AML-193 (cell line): ENCODE results near the gene TOM1L2.
"Not testable (repeated sequence)": the region's sequence is repeated elsewhere in the genome, so short reads cannot be mapped to it uniquely, and the experiment has no call there.

Experiments used
- DNase-seq, 2 experiments: peaks; one replicate each; lab custom pipeline; 2025; lab: John Stamatoyannopoulos, UW

Gene TOM1L2

GRCh38 chr17:17943281-17943984 is 28.8 kb downstream of the TOM1L2 start:
- no peak for DNase-seq

GRCh38 chr17:17942846-17943245 is 29.4 kb downstream of the TOM1L2 start:
- DNase-seq, result no peak

GRCh38 chr17:17941015-17941414 is 31.2 kb downstream of the TOM1L2 start:
- no peak for DNase-seq

GRCh38 chr17:17940441-17940911 is 31.7 kb downstream of the TOM1L2 start:
- no peak for DNase-seq

GRCh38 chr17:17939941-17940340 is 32.3 kb downstream of the TOM1L2 start:
- not testable (repeated sequence) for DNase-seq

- no peak for DNase-seq
Measured at GRCh38 chr17:17938388-17939107, 33.7 kb downstream of the TOM1L2 start.

- no peak for DNase-seq
Measured at GRCh38 chr17:17937958-17938357, 34.2 kb downstream of the TOM1L2 start.

- DNase-seq, result no peak
Measured at GRCh38 chr17:17937201-17937853, 34.9 kb downstream of the TOM1L2 start.

- DNase-seq, result peak; percentile 20 to 36
Measured at GRCh38 chr17:17935321-17936271, 36.6 kb downstream of the TOM1L2 start.

GRCh38 chr17:17934806-17935205 is 37.4 kb downstream of the TOM1L2 start:
- no peak for DNase-seq

GRCh38 chr17:17934214-17934613 is 38.0 kb downstream of the TOM1L2 start:
- DNase-seq, result no peak

- DNase-seq, result no peak
Measured at GRCh38 chr17:17933775-17934174, 38.4 kb downstream of the TOM1L2 start.

GRCh38 chr17:17931159-17931558 is 41.0 kb downstream of the TOM1L2 start:
- DNase-seq, result no peak

- DNase-seq, result no peak
Measured at GRCh38 chr17:17930674-17931073, 41.5 kb downstream of the TOM1L2 start.

- no peak for DNase-seq
Measured at GRCh38 chr17:17929655-17930380, 42.4 kb downstream of the TOM1L2 start.

GRCh38 chr17:17928398-17929287 is 43.6 kb downstream of the TOM1L2 start:
- no peak for DNase-seq

- no peak for DNase-seq
Measured at GRCh38 chr17:17926840-17927449, 45.3 kb downstream of the TOM1L2 start.

GRCh38 chr17:17926036-17926435 is 46.2 kb downstream of the TOM1L2 start:
- no peak for DNase-seq

GRCh38 chr17:17924857-17925250 is 47.3 kb downstream of the TOM1L2 start:
- no peak for DNase-seq
